Posterior cingulate gyrus (tissue), 11 donors: ENCODE data around the gene CALCB.
A peak's percentile ranks its signal among the peaks of the same experiment; 100 is the strongest.
"Not testable (repeated sequence)": the region's sequence is repeated elsewhere in the genome, so short reads cannot be mapped to it uniquely, and the experiment has no call there.

Experiments used
- DNase-seq, 10 donors: peaks; one replicate each; pipeline versions ENCODE4 v3.0.0 to v3.0.0-alpha.2; 2020 to 2021; ENCODE audit warnings: mixed read lengths in 3 of 10
- intact Hi-C: fragments of 100-400 bp; cut with DNase I; formaldehyde crosslinking; loops from one replicate; pipeline ENCODE4 v1.15.1; 2023

CALCB gene

GRCh38 chr11:15073361-15074205 is at the start of gene CALCB:
TSS of gene CALCB (plus strand) at chr11:15073593. CDS start at chr11:15074719, 1,126 bp downstream.
- peak in 7 of 10 donors; percentile 14 to 90 (median 34) for DNase-seq
- intact Hi-C loops: loop anchor here (10.0 kb wide), 1 partner anchor 279 kb away; no protein-coding TSS in a partner anchor

GRCh38 chr11:15027011-15027410 is 46.4 kb upstream of the CALCB start:
- no peak for DNase-seq
- intact Hi-C loops: no loop called here

GRCh38 chr11:15027956-15028355 is 45.4 kb upstream of the CALCB start:
- intact Hi-C loops: no loop called here
- no peak for DNase-seq

- intact Hi-C loops: no loop called here
- no peak for DNase-seq
Measured at GRCh38 chr11:15028379-15028778, 45.0 kb upstream of the CALCB start.

- DNase-seq, intact Hi-C loops: not testable (repeated sequence)
Measured at GRCh38 chr11:15031945-15032344, 41.4 kb upstream of the CALCB start.

GRCh38 chr11:15034687-15035267 is 38.6 kb upstream of the CALCB start:
- intact Hi-C loops: no loop called here
- DNase-seq: no peak

GRCh38 chr11:15035283-15035682 is 38.1 kb upstream of the CALCB start:
- intact Hi-C loops: no loop called here
- peak in 1 of 10 donors; percentile 67 for DNase-seq

- DNase-seq: no peak
- intact Hi-C loops: no loop called here
Measured at GRCh38 chr11:15038963-15039362, 34.4 kb upstream of the CALCB start.

- intact Hi-C loops: no loop called here
- no peak for DNase-seq
Measured at GRCh38 chr11:15045209-15045608, 28.2 kb upstream of the CALCB start.

- intact Hi-C loops: no loop called here
- no peak for DNase-seq
Measured at GRCh38 chr11:15045891-15046290, 27.5 kb upstream of the CALCB start.

GRCh38 chr11:15046673-15047072 is 26.7 kb upstream of the CALCB start:
- intact Hi-C loops, DNase-seq: not testable (repeated sequence)

- intact Hi-C loops: no loop called here
- no peak for DNase-seq
Measured at GRCh38 chr11:15048616-15049015, 24.8 kb upstream of the CALCB start.

- DNase-seq: no peak
- intact Hi-C loops: no loop called here
Measured at GRCh38 chr11:15053191-15053685, 20.2 kb upstream of the CALCB start.

- no peak for DNase-seq
- intact Hi-C loops: no loop called here
Measured at GRCh38 chr11:15055620-15056356, 17.6 kb upstream of the CALCB start.

GRCh38 chr11:15057329-15057728 is 16.1 kb upstream of the CALCB start:
- intact Hi-C loops: no loop called here

GRCh38 chr11:15059132-15059915 is 14.1 kb upstream of the CALCB start:
- intact Hi-C loops: no loop called here
- DNase-seq: no peak

More at GRCh38 chr11:15057329-15057728, 16.1 kb upstream of the CALCB start:
- DNase-seq: no peak

GRCh38 chr11:15062599-15062998 is 10.8 kb upstream of the CALCB start:
- DNase-seq: peak in 1 of 10 donors; percentile 32
- intact Hi-C loops: no loop called here

GRCh38 chr11:15069751-15070150 is 3.6 kb upstream of the CALCB start:
- intact Hi-C loops: loop anchor here (10.0 kb wide), 1 partner anchor 275 kb away; no protein-coding TSS in a partner anchor
- not testable (repeated sequence) for DNase-seq

GRCh38 chr11:15071556-15072255 is 1.7 kb upstream of the CALCB start:
- peak in 2 of 10 donors; percentile 69 to 82 for DNase-seq
- intact Hi-C loops: loop anchor here (10.0 kb wide), 1 partner anchor 277 kb away; no protein-coding TSS in a partner anchor
